Measurements from ENCODE around the gene ITGB6. TPM values are rescaled to one million over a fixed set of nuclear protein-coding genes. Genes with fewer than 3 reads are reported as not detected.

Gene ITGB6
- total and polyA plus RNA-seq, 2 donors (not counting 3 experiments of a cell fraction or from before 2014, with no cell fraction given): 0.03 TPM; not detected in 1

GRCh38 chr2:160137464-160137863 is 62.6 kb downstream of the ITGB6 start:
- no TSS peak for BruUV-seq (replicated peaks)
- no peak for DNase-seq (ENCODE audit: low read depth, low spot score)
- Histone ChIP-seq H2AFZ (ENCODE audit: low read depth, low read length) (no peak overlapping the region), H3K4me1 (ENCODE audit: control insufficient read depth, extremely low read depth, insufficient read depth, low read length) (no peaks in the 10 kb centered on the region), H3K27ac (ENCODE audit: insufficient read depth, low read depth, low read length) (no peak overlapping the region), H3K4me2 (ENCODE audit: insufficient read depth, low read length) (no peak overlapping the region), H3K4me3 (replicated peaks in 1 of 3; ENCODE audit: insufficient read depth in 1 of 3, low read depth in 1 of 3, low read length in 3 of 3) (no peak overlapping the region), H3K9ac (replicated peaks; ENCODE audit: extremely low read depth, insufficient read depth, low read length) (no peak overlapping the region), H4K20me1 (replicated peaks; ENCODE audit: control insufficient read depth, extremely low read depth, insufficient read depth, low read length) (no peaks in the 10 kb centered on the region), H3K79me2 (ENCODE audit: control insufficient read depth, insufficient read depth, low read length) (no peaks in the 10 kb centered on the region), H3K9me1 (replicated peaks; ENCODE audit: control insufficient read depth, extremely low read depth, insufficient read depth, low read length) (no peaks in the 10 kb centered on the region), H3K27me3 (ENCODE audit: control insufficient read depth in 2 of 2, insufficient read depth in 2 of 2, low read length in 2 of 2) (no peaks in the 10 kb centered on the region), H3K9me3 (replicated peaks; ENCODE audit: control insufficient read depth, insufficient read depth, low read length) (no peaks in the 10 kb centered on the region), H3K36me3 (ENCODE audit: control insufficient read depth in 2 of 2, extremely low read depth in 1 of 2, insufficient read depth in 2 of 2, low read length in 2 of 2) (no peaks in the 10 kb centered on the region)
- TF ChIP-seq FOS (IDR thresholded peaks at IDR 0.05; ENCODE audit: borderline replicate concordance, insufficient read depth, low read length) (no peak), MAX (IDR thresholded peaks at IDR 0.05; ENCODE audit: insufficient read depth, insufficient read length) (no peak), CTCF (IDR thresholded peaks at IDR 0.05; ENCODE audit: extremely low read depth in 1 of 2, insufficient read depth in 1 of 2, low read depth in 1 of 2, low read length in 2 of 2) (no peak), EZH2 (IDR thresholded peaks at IDR 0.05; ENCODE audit: borderline replicate concordance, low read depth, low read length, severe bottlenecking) (no peak), MYC (IDR thresholded peaks at IDR 0.05; ENCODE audit: low read depth, low read length) (no peak), POLR2A (IDR thresholded peaks at IDR 0.05; ENCODE audit: low read depth, low read length) (no peak), POLR2AphosphoS5 (IDR thresholded peaks at IDR 0.05; ENCODE audit: insufficient read depth, low read depth, low read length) (no peak), JUN (IDR thresholded peaks at IDR 0.05; ENCODE audit: borderline replicate concordance, insufficient read depth, insufficient read length, low read depth) (no peak), GATA2 (IDR thresholded peaks at IDR 0.05; ENCODE audit: insufficient read depth, insufficient read length, low read depth, low read length) (no peak)
- ChIA-PET POLR2A (no interaction called here), CTCF (no interaction called here)
- FAIRE-seq: no peak
- dilution Hi-C loops (cut with MboI; ENCODE audit: extremely low pct_ligation_motif_present, low sequenced_read_pairs) (no loop called here), intact Hi-C loops (cut with micrococcal nuclease) (no loop called here)
